Stomach (tissue), 9 donors: ENCODE data around the gene RASGRP3. TPM values are rescaled to one million over a fixed set of nuclear protein-coding genes. Genes with fewer than 3 reads are reported as not detected.

Experiments
- DNase-seq, 2 donors: peaks; one replicate each; pipeline versions ENCODE4 v3.0.0 to v3.0.0-alpha.2; 2013 to 2019
- H3K27ac ChIP-seq, 5 donors: fragments of 200-600 bp in 4 of 5; sonication (generic) in 4 of 5; one replicate each; pipeline ENCODE4 v1.5.1; 2013 to 2019; ENCODE audit warnings: mild to moderate bottlenecking in 1 of 5, moderate library complexity in 1 of 5
- H3K27me3 ChIP-seq, 3 donors: fragments of 200-600 bp; sonication (generic); one replicate each; pipeline ENCODE4 v1.5.1; 2017 to 2019; ENCODE audit warnings: mixed run types in 1 of 3
- H3K36me3 ChIP-seq, 4 donors: fragments of 200-600 bp; sonication (generic); 1 replicate in 3 of 4; 2 replicates in 1 of 4; pipeline ENCODE4 v1.5.1; 2016 to 2019
- H3K4me1 ChIP-seq, 4 donors: fragments of 200-600 bp; sonication (generic); one replicate each; pipeline ENCODE4 v1.5.1; 2016 to 2019
- H3K4me3 ChIP-seq, 4 donors: fragments of 200-600 bp; sonication (generic) in 3 of 4; one replicate each; pipeline ENCODE4 v1.5.1; 2016 to 2019; ENCODE audit warnings: mild to moderate bottlenecking in 1 of 4
- H3K9me3 ChIP-seq, 4 donors: fragments of 200-600 bp; sonication (generic); one replicate each; pipeline ENCODE4 v1.5.1; 2016 to 2019
- EP300 ChIP-seq: sonication (generic); formaldehyde crosslinking; IDR thresholded peaks from one replicate; pipeline ENCODE4 v1.6.1; 2017; ENCODE audit warnings: antibody characterized with exemption
- POLR2A ChIP-seq, 4 donors: fragments of 450-650 bp; IDR thresholded peaks; one replicate each; pipeline ENCODE4 v1.6.1; 2016; ENCODE audit warnings: antibody characterized with exemption in 4 of 4, control low read depth in 2 of 4, mild to moderate bottlenecking in 1 of 4, moderate library complexity in 1 of 4
- POLR2AphosphoS5 ChIP-seq, 3 donors: sonication (generic); formaldehyde crosslinking; IDR thresholded peaks; one replicate each; pipeline ENCODE4 v1.6.1; 2016; ENCODE audit warnings: antibody characterized with exemption in 3 of 3
- WGBS, 5 donors: extraction: QIAGEN DNeasy Blood & Tissue Kit in 3 of 5; methylation state at CpG; one replicate each; pipeline versions ENCODE4 v1.1.5 to v1.1.7; 2013 to 2018; 5-methylcytosine and 5-hydroxymethylcytosine counted together
- intact Hi-C: fragments of 100-400 bp; cut with DNase I; formaldehyde crosslinking; loops from one replicate; pipeline ENCODE4 v1.15.1; 2023; ENCODE audit warnings: low total_unique reads
- polyA plus RNA-seq, 3 donors: library from polyadenylated mRNA; stranded (reverse); fragments of 200-250 nt; gene quantifications; one replicate each; pipeline ENCODE4 v1.2.3, GENCODE V29; 2013
- total RNA-seq, 5 donors: library from RNA; depleted of rRNA; stranded (reverse); fragments of >200 nt; gene quantifications; one replicate each; pipeline versions ENCODE4 v1.1.0 to v1.2.3, GENCODE V29; 2014 to 2016
- TF ChIP-seq, protein P1 (sequence below), 7 experiments: fragments of 450-650 bp in 4 of 7; fragments of 200-600 bp in 3 of 7; sonication (generic) in 3 of 7; IDR thresholded peaks; one replicate each; pipeline ENCODE4 v1.5.1; 2016 to 2019; ENCODE audit warnings: antibody characterized with exemption in 7 of 7, control low read depth in 2 of 7, mild to moderate bottlenecking in 1 of 7
- donor health status: healthy with polysubstance abuse.
- donor health status: Bipolar disorder and iron deficiency.
- donor health status: healthy.

RASGRP3 gene
- total and polyA plus RNA-seq, 8 donors, result 0.29 to 51.3 (median 10.1) TPM

DNA sequence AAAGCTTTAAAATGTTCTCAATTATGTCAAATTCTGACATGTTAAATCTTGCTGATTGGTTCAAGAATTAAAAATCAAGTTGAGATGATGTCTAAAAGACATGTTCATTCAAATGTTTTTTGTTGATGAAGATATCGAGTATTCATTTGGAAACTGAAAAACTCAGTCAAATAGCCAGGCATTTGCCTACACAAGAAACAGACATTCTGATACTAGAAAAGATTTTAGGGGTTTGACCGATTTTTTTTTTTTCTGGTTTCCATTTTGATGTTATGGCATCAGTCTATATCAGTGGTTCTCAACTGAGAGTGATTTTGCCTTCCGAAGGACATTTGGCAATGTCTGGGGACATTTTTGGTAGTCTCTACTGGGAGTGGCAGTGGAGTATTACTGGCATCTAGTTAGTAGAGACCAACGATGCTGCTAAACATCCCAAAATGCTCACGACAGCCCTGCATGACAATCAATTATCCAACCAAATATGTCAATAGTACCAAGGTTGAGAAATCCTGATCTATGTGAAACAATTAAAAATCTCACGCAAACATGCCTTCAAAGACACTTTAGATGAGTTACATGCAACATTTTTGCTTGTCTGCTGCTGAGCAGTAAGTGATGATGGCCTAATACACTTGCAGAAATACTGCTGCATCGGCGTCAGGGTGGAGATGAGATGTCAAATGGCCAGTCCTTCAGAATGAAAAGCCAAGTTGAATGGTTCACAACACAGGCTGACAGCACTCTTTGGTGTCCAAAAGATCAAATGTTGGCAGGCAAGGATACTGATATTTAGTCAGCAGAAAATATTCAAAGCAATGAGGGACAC is 12.5 kb downstream of the RASGRP3 start:
- Histone ChIP-seq H3K9me3 (peaks cover 0 to 8% (median 4%) of the 10 kb centered on the region in 4 donors), H3K27me3 (no peaks in the 10 kb centered on the region), H3K4me1 (peaks cover 0 to 6% (median under 1%) of the 10 kb centered on the region in 4 donors), H3K4me3 (no peak overlapping the region), H3K27ac (no peak overlapping the region), H3K36me3 (no peaks in the 10 kb centered on the region)
- WGBS, 5 donors, result 78 to 87% (median 80%) methylated on average over 8 of the region's 8 CpGs
- TF ChIP-seq POLR2A (IDR thresholded peaks at IDR 0.05) (no peak), POLR2AphosphoS5 (IDR thresholded peaks at IDR 0.05) (no peak), EP300 (no peak)
- TF ChIP-seq, protein P1, sequence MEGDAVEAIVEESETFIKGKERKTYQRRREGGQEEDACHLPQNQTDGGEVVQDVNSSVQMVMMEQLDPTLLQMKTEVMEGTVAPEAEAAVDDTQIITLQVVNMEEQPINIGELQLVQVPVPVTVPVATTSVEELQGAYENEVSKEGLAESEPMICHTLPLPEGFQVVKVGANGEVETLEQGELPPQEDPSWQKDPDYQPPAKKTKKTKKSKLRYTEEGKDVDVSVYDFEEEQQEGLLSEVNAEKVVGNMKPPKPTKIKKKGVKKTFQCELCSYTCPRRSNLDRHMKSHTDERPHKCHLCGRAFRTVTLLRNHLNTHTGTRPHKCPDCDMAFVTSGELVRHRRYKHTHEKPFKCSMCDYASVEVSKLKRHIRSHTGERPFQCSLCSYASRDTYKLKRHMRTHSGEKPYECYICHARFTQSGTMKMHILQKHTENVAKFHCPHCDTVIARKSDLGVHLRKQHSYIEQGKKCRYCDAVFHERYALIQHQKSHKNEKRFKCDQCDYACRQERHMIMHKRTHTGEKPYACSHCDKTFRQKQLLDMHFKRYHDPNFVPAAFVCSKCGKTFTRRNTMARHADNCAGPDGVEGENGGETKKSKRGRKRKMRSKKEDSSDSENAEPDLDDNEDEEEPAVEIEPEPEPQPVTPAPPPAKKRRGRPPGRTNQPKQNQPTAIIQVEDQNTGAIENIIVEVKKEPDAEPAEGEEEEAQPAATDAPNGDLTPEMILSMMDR (IDR thresholded peaks at IDR 0.05), result no peak
- intact Hi-C loops, result no loop called here
- no peak for DNase-seq

- no peak for DNase-seq
- H3K36me3 ChIP-seq, result no peaks in the 10 kb centered on the region
- peaks cover 0 to 8% (median 4%) of the 10 kb centered on the region in 4 donors for H3K9me3 ChIP-seq
- 53 to 63% (median 56%) methylated on average over 2 of the region's 2 CpGs for WGBS, 5 donors
- no peaks in the 10 kb centered on the region for H3K27me3 ChIP-seq
- intact Hi-C loops, result no loop called here
- H3K4me3 ChIP-seq, result no peak overlapping the region
- no peak overlapping the region for H3K27ac ChIP-seq
- peaks cover 0 to 7% (median 0%) of the 10 kb centered on the region in 4 donors for H3K4me1 ChIP-seq
- no peak for TF ChIP-seq EP300
- no peak for TF ChIP-seq POLR2AphosphoS5 (IDR thresholded peaks at IDR 0.05)
- no peak for TF ChIP-seq POLR2A (IDR thresholded peaks at IDR 0.05)
- TF ChIP-seq, protein P1 (IDR thresholded peaks at IDR 0.05), result no peak
These were observed 13.5 kb downstream of the RASGRP3 start for GRCh38 chr2:33489835-33490431.

DNA sequence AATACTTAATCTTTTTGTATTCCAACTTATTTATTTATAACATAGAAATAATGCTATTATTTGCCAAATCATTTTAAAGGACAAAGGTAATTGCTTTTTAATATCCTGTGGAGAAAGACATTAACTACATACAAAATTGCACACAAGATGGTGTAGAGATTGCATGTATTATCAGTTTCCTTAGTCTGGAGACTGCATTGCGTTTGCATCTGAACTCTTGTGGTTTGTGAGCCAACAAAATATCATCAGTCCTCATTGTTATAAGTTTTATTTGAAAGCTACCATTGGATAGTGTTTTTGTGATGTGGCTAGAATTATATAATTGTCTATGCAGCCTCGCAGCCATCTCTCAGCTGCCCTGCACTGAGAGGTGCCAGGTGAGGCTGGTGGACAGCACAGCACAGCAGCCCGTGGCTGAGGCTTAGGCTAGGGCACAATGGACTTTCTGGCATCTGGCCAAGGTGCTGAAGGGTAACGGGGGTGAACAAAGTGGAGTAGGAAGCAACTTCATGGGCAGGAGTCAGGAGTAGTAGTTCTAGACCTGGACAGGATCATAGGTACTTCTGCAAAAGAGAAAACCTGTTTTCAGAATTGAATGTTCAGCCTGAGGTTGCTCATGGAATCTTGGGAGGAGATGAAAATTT is 15.1 kb downstream of the RASGRP3 start:
- WGBS, 5 donors, result 48 to 61% (median 56%) methylated on average over 4 of the region's 4 CpGs
- TF ChIP-seq POLR2A (IDR thresholded peaks at IDR 0.05) (no peak), POLR2AphosphoS5 (IDR thresholded peaks at IDR 0.05) (no peak), EP300 (no peak)
- TF ChIP-seq, protein P1 (IDR thresholded peaks at IDR 0.05), result no peak
- peaks cover 0 to 13% (median under 1%) of the 10 kb centered on the region in 4 donors for H3K4me1 ChIP-seq
- no peak for DNase-seq
- intact Hi-C loops, result no loop called here
- H3K9me3 ChIP-seq, result peaks cover 0 to 3% (median 1%) of the 10 kb centered on the region in 4 donors
- no peaks in the 10 kb centered on the region for H3K36me3 ChIP-seq
- H3K27ac ChIP-seq, result no peak overlapping the region
- H3K4me3 ChIP-seq, result no peak overlapping the region
- H3K27me3 ChIP-seq, result no peaks in the 10 kb centered on the region

- 93 to 96% (median 94%) methylated on average over 6 of the region's 6 CpGs for WGBS, 5 donors
- Histone ChIP-seq H3K27ac (peak overlapping the region in 1 of 5 donors; percentile 17), H3K9me3 (no peaks in the 10 kb centered on the region)
These were observed 16.1 kb downstream of the RASGRP3 start for GRCh38 chr2:33492399-33493134.

More at GRCh38 chr2:33492399-33493134, 16.1 kb downstream of the RASGRP3 start:
- no peaks in the 10 kb centered on the region for H3K36me3 ChIP-seq
- H3K4me3 ChIP-seq, result no peak overlapping the region
- no peaks in the 10 kb centered on the region for H3K27me3 ChIP-seq
- DNase-seq, result no peak
- H3K4me1 ChIP-seq, result peaks cover 0 to 23% (median 2%) of the 10 kb centered on the region in 4 donors
- TF ChIP-seq POLR2AphosphoS5 (IDR thresholded peaks at IDR 0.05), result no peak
- TF ChIP-seq, protein P1 (IDR thresholded peaks at IDR 0.05), result no peak
- intact Hi-C loops, result no loop called here
